K562 (cell line): ENCODE measurements around the gene NKAIN4. TPM values are rescaled to one million over a fixed set of nuclear protein-coding genes. Genes with fewer than 3 reads are reported as not detected.
A peak's percentile ranks its signal among the peaks of the same experiment; 100 is the strongest.

ENCODE experiments used
- ATAC-seq: fragments of 200-7000 bp; cut with Tn5 transposase; 3 replicates; pipeline ENCODE4 v1.9.1; 2020; ENCODE audit warnings: moderate library complexity
- BruUV-seq: library from RNA; stranded (reverse); fragments of 400-500 nt; replicated peaks from 2 replicates; lab custom pipeline; 2021; lab: Mats Ljungman, UMichigan
- CTCF ChIA-PET: fragments of 300-600 bp; formaldehyde crosslinking; extraction: SDS; loops from one replicate; lab custom pipeline; 2021; ENCODE audit warnings: low intra/inter-chr PET ratio; lab: Yijun Ruan, JAX
- POLR2A ChIA-PET: fragments of 300-600, 350-650 bp; sonication (Branson Sonifier 250); formaldehyde crosslinking; extraction: SDS; loops from one replicate; lab custom pipeline; 2021; ENCODE audit warnings: antibody characterized with exemption, inconsistent platforms; lab: Yijun Ruan, JAX
- DNase-seq, 4 experiments: peaks; one replicate each; pipeline versions ENCODE4 v3.0.0 to v3.0.0-alpha.2; 2011 to 2018; ENCODE audit warnings: low spot score in 3 of 4, mixed read lengths in 3 of 4; ENCODE audit errors: extremely low read depth in 1 of 4
- FAIRE-seq: peaks from 2 replicates; lab custom pipeline; 2011; peaks lifted over from hg19 to GRCh38; lab: Jason Lieb, UNC
- H2AFZ ChIP-seq: 2 replicates; pipeline ENCODE4 v1.6.0; 2011; ENCODE audit warnings: low read depth, low read length, control low read depth, inconsistent platforms
- H3K27ac ChIP-seq: fragments of 200-600 bp; 3 replicates; pipeline ENCODE4 v1.8.0; 2011; ENCODE audit warnings: low read depth, mild to moderate bottlenecking, control low read depth, inconsistent platforms, low read length, moderate library complexity, mixed read lengths; ENCODE audit errors: extremely low read depth
- H3K27me3 ChIP-seq, 2 experiments: fragments of 300-600 bp in 1 of 2; 2 replicates in 1 of 2; 3 replicates in 1 of 2; pipeline versions ENCODE4 v1.6.0 to v1.8.0; 2011; ENCODE audit warnings: inconsistent platforms in 2 of 2, low read length in 2 of 2, mild to moderate bottlenecking in 1 of 2, mixed read lengths in 1 of 2, moderate library complexity in 1 of 2; ENCODE audit not compliant: control insufficient read depth in 2 of 2, insufficient read depth in 2 of 2
- H3K36me3 ChIP-seq: fragments of 300-600 bp; 3 replicates; pipeline ENCODE4 v1.8.0; 2011; ENCODE audit warnings: mild to moderate bottlenecking, low read length, inconsistent platforms; ENCODE audit not compliant: control insufficient read depth, insufficient read depth
- H3K4me1 ChIP-seq, 2 experiments: fragments of 200-600 bp in 1 of 2; replicated peaks in 1 of 2; 2 replicates in 1 of 2; 3 replicates in 1 of 2; pipeline versions ENCODE4 v1.5.1 to v1.8.0; 2011; ENCODE audit warnings: inconsistent platforms in 2 of 2, low read length in 2 of 2, mild to moderate bottlenecking in 1 of 2, mixed read lengths in 1 of 2, moderate library complexity in 1 of 2; ENCODE audit not compliant: control insufficient read depth in 2 of 2, insufficient read depth in 2 of 2
- H3K4me2 ChIP-seq: 2 replicates; pipeline ENCODE4 v1.6.1; 2011; ENCODE audit warnings: low read length, control low read depth, inconsistent platforms, mixed read lengths; ENCODE audit not compliant: insufficient read depth
- H3K4me3 ChIP-seq: fragments of 200-600 bp; sonication (generic), shearing (Covaris generic); 2 replicates; pipeline ENCODE4 v1.5.1; 2016; ENCODE audit warnings: control low read depth, inconsistent platforms
- H3K79me2 ChIP-seq: fragments of 200-600 bp; 3 replicates; pipeline ENCODE4 v1.8.0; 2011; ENCODE audit warnings: low read length, inconsistent platforms; ENCODE audit not compliant: control insufficient read depth, insufficient read depth
- H3K9ac ChIP-seq, 2 experiments: 2 replicates each; pipeline versions ENCODE4 v1.6.0 to v1.6.1; 2011; ENCODE audit warnings: low read depth in 2 of 2, low read length in 2 of 2, control low read depth in 1 of 2, inconsistent platforms in 1 of 2, mild to moderate bottlenecking in 1 of 2, mixed read lengths in 1 of 2; ENCODE audit not compliant: insufficient read depth in 1 of 2
- H3K9me1 ChIP-seq: one replicate; pipeline ENCODE4 v1.6.0; 2011; ENCODE audit warnings: inconsistent platforms, mild to moderate bottlenecking, low read length, moderate library complexity; ENCODE audit not compliant: control insufficient read depth, insufficient read depth
- H3K9me3 ChIP-seq: replicated peaks from 2 replicates; pipeline ENCODE4 v1.5.1; 2011; ENCODE audit warnings: low read depth, low read length, inconsistent platforms; ENCODE audit not compliant: control insufficient read depth, insufficient read depth
- H4K20me1 ChIP-seq: replicated peaks from 2 replicates; pipeline ENCODE4 v1.6.1; 2011; ENCODE audit warnings: low read length, inconsistent platforms, mixed read lengths; ENCODE audit not compliant: control insufficient read depth, insufficient read depth
- CHD4 ChIP-seq: fragments of 200-600 bp; sonication (generic); IDR thresholded peaks from 3 replicates; pipeline ENCODE4 v1.6.1; 2012; ENCODE audit warnings: low read depth, mild to moderate bottlenecking, mixed read lengths, low read length, inconsistent platforms; ENCODE audit not compliant: insufficient read depth, insufficient replicate concordance, poor library complexity, severe bottlenecking
- ELK3 ChIP-seq: fragments of 450-650 bp; formaldehyde crosslinking; IDR thresholded peaks from 2 replicates; pipeline ENCODE4 v1.4.0; 2020; ENCODE audit warnings: mild to moderate bottlenecking
- GTF2F1 ChIP-seq: IDR thresholded peaks from 2 replicates; pipeline ENCODE4 v1.6.1; 2011; ENCODE audit warnings: low read depth, low read length, improper control_type of control experiment
- HCFC1 ChIP-seq: IDR thresholded peaks from 2 replicates; pipeline ENCODE4 v1.6.1; 2012; ENCODE audit warnings: low read depth, low read length, improper control_type of control experiment
- HOXB6 ChIP-seq: fragments of 250-450 bp; sonication (Bioruptor Pico); IDR thresholded peaks from 2 replicates; pipeline ENCODE4 v1.5.1; 2022; ENCODE audit warnings: mild to moderate bottlenecking, borderline replicate concordance
- MEIS2 ChIP-seq: fragments of 450-650 bp; IDR thresholded peaks from 2 replicates; pipeline ENCODE4 v1.6.1; 2014; ENCODE audit warnings: mild to moderate bottlenecking; ENCODE audit not compliant: partially characterized antibody
- NELFE ChIP-seq: IDR thresholded peaks from 2 replicates; pipeline ENCODE4 v1.6.1; 2011; ENCODE audit warnings: mild to moderate bottlenecking; ENCODE audit not compliant: insufficient read depth, insufficient read length
- NFIC ChIP-seq: fragments of 450-650 bp; IDR thresholded peaks from 2 replicates; pipeline ENCODE4 v1.6.1; 2017; ENCODE audit warnings: mild to moderate bottlenecking, inconsistent platforms
- NFXL1 ChIP-seq: fragments of 450-650 bp; formaldehyde crosslinking; IDR thresholded peaks from 2 replicates; pipeline ENCODE4 v1.4.0; 2021; ENCODE audit warnings: mild to moderate bottlenecking
- RBBP5 ChIP-seq: fragments of 200-600 bp; sonication (generic); IDR thresholded peaks from 2 replicates; pipeline ENCODE4 v1.6.1; 2012; ENCODE audit warnings: borderline replicate concordance, mild to moderate bottlenecking, low read length, control low read depth, inconsistent platforms; ENCODE audit not compliant: insufficient read depth, poor library complexity, severe bottlenecking
- RNF2 ChIP-seq: sonication (generic); IDR thresholded peaks from 2 replicates; pipeline ENCODE4 v1.6.1; 2016
- SMARCA4 ChIP-seq: fragments of 450-650 bp; IDR thresholded peaks from 2 replicates; pipeline ENCODE4 v1.6.1; 2016
- SOX6 ChIP-seq: fragments of 450-650 bp; IDR thresholded peaks from 2 replicates; pipeline ENCODE4 v1.6.1; 2014; ENCODE audit warnings: mild to moderate bottlenecking
- TRIM25 ChIP-seq: fragments of 450-650 bp; IDR thresholded peaks from 2 replicates; pipeline ENCODE4 v1.7.0; 2016; ENCODE audit warnings: borderline replicate concordance
- UBTF ChIP-seq, 2 experiments: IDR thresholded peaks; 2 replicates each; pipeline ENCODE4 v1.6.1; 2012; ENCODE audit warnings: improper control_type of control experiment in 2 of 2, low read depth in 2 of 2, low read length in 2 of 2, borderline replicate concordance in 1 of 2
- WHSC1 ChIP-seq: IDR thresholded peaks from one replicate; pipeline ENCODE4 v1.6.1; 2012; ENCODE audit warnings: low read length, control low read depth, inconsistent platforms
- XRCC3 ChIP-seq: fragments of 450-650 bp; IDR thresholded peaks from 2 replicates; pipeline ENCODE4 v1.6.1; 2017; ENCODE audit warnings: mild to moderate bottlenecking, moderate library complexity
- ZNF280A ChIP-seq: fragments of 450-650 bp; IDR thresholded peaks from 2 replicates; pipeline ENCODE4 v1.6.1; 2018; ENCODE audit warnings: mild to moderate bottlenecking, low read depth; ENCODE audit not compliant: partially characterized antibody
- WGBS: fragments of 100-300 bp; shearing (Covaris generic); methylation state at CpG from one replicate; pipeline ENCODE4 v1.1.6; 2016; ENCODE audit warnings: low coverage, mixed read lengths; ENCODE audit not compliant: insufficient coverage; ENCODE audit errors: missing lambda C conversion rate; 5-methylcytosine and 5-hydroxymethylcytosine counted together
- in situ Hi-C: fragments of 300-500 bp; cut with MboI; formaldehyde crosslinking; loops from 4 replicates; pipeline ENCODE4 v1.15.0; 2018; ENCODE audit warnings: inconsistent platforms, mixed read lengths
- intact Hi-C: fragments of 100-400 bp; cut with micrococcal nuclease; formaldehyde crosslinking; loops from 2 replicates; pipeline ENCODE4 v1.14.2; 2022
- polyA plus RNA-seq, 8 experiments: library from polyadenylated mRNA; depleted of rRNA in 4 of 8; stranded (reverse) in 5 of 8; unstranded in 3 of 8; fragments of >200 nt; fragmentation: Nextera tagmentation in 2 of 8; fragmentation: Illumina TruSeq in 1 of 8; extraction: Ambion mirVana in 2 of 8; extraction: Trizol in 1 of 8; gene quantifications; 2 replicates each; pipeline versions ENCODE4 v1.2.1 to v1.2.3, GENCODE V29; 2011 to 2014; ENCODE audit warnings: inconsistent platforms in 1 of 8, missing spikeins in 1 of 8
- total RNA-seq, 7 experiments: library from RNA; depleted of rRNA in 6 of 7; stranded (reverse); fragments of >200 nt in 6 of 7; fragmentation: Illumina TruSeq in 2 of 7; extraction: Trizol in 2 of 7; gene quantifications; 2 replicates each; pipeline versions ENCODE4 v1.2.1 to v1.2.3, GENCODE V29; 2011 to 2021; ENCODE audit warnings: low replicate concordance in 1 of 7

NKAIN4 gene
- total and polyA plus RNA-seq, 9 of the 15 experiments (the other 6 are each of a cell fraction or from before 2014, with no cell fraction given) = not detected

GRCh38 chr20:63256954-63257353 is 2.7 kb upstream of the NKAIN4 start:
- Histone ChIP-seq H3K4me3 (no peak overlapping the region), H3K27me3 (peaks cover 42 to 89% of the 10 kb centered on the region in 2 experiments; a peak in 4 of 5 replicates), H3K27ac (no peak overlapping the region), H2AFZ (no peak overlapping the region), H3K4me1 (peaks cover 0 to 30% of the 10 kb centered on the region in 2 experiments; a peak in 2 of 5 replicates), H3K9me3 (no peaks in the 10 kb centered on the region), H3K79me2 (no peaks in the 10 kb centered on the region), H3K9ac (no peak overlapping the region), H3K4me2 (no peak overlapping the region), H3K9me1 (no peaks in the 10 kb centered on the region), H4K20me1 (0 out of 2 replicates have a peak, but pooled peaks cover 15% of the 10 kb centered on the region), H3K36me3 (no peaks in the 10 kb centered on the region)
- ATAC-seq (no peak), FAIRE-seq (no peak), DNase-seq (no peak)
- CTCF ChIA-PET = no interaction called here
- 7% methylated on average over 4 of the region's 4 CpGs for WGBS
- in situ Hi-C loops = no loop called here
- no TSS peak for BruUV-seq
- intact Hi-C loops = no loop called here
- POLR2A ChIA-PET = no interaction called here
- TF ChIP-seq XRCC3 = no peak
- no peak for TF ChIP-seq RNF2
- TF ChIP-seq WHSC1 = no peak
- TF ChIP-seq ELK3 (CRISPR knock-in tag) = no peak
- no peak for TF ChIP-seq HOXB6 (CRISPR knock-in tag)
- no peak for TF ChIP-seq CHD4
- no peak for TF ChIP-seq RBBP5
- TF ChIP-seq ZNF280A = no peak
- TF ChIP-seq NFXL1 (CRISPR knock-in tag) = no peak
- TF ChIP-seq SOX6 = no peak
- TF ChIP-seq NELFE = no peak
- TF ChIP-seq MEIS2 = peak; percentile 82
- no peak for TF ChIP-seq NFIC
- TF ChIP-seq TRIM25 = no peak
- no peak for TF ChIP-seq SMARCA4
- TF ChIP-seq GTF2F1 = no peak
- no peak for TF ChIP-seq HCFC1
- no peak for TF ChIP-seq UBTF (IDR thresholded peaks at IDR 0.05; ENCODE audit: borderline replicate concordance in 1 of 2, low read depth in 2 of 2, low read length in 2 of 2)
